ENCODE data around the gene PRRC2A. TPM values are rescaled to one million over a fixed set of nuclear protein-coding genes. Genes with fewer than 3 reads are reported as not detected.

Gene PRRC2A
- total RNA-seq, 1 donor from 2014 or later: 19.7 TPM

Other genes with a start within 250 kb of the PRRC2A start
- 45.1 and 62.3 TPM in 2 replicates for gene MICA, start 217.1 kb upstream of the PRRC2A start, total RNA-seq
- gene MICB, start 122.6 kb upstream of the PRRC2A start, total RNA-seq: 9.0 and 20.7 TPM in 2 replicates
- not detected in 2 replicates for gene MCCD1, start 91.8 kb upstream of the PRRC2A start, total RNA-seq
- 156 and 555 TPM in 2 replicates for gene DDX39B, start 78.7 kb upstream of the PRRC2A start, total RNA-seq
- 1.2 and 5.1 TPM in 2 replicates for gene ATP6V1G2, start 74.1 kb upstream of the PRRC2A start, total RNA-seq
- gene NFKBIL1, start 73.1 kb upstream of the PRRC2A start, total RNA-seq: 19.7 and 32.7 TPM in 2 replicates
- not detected in 2 replicates for gene LTA, start 48.4 kb upstream of the PRRC2A start, total RNA-seq
- gene TNF, start 45.1 kb upstream of the PRRC2A start, total RNA-seq: not detected in 2 replicates
- 0.28 TPM in 1 of 2 replicates, not detected in the other for gene LTB, start 38.3 kb upstream of the PRRC2A start, total RNA-seq
- gene LST1, start 34.4 kb upstream of the PRRC2A start, total RNA-seq: not detected in 2 replicates
- not detected in 2 replicates for gene NCR3, start 27.7 kb upstream of the PRRC2A start, total RNA-seq
- gene AIF1, start 5.5 kb upstream of the PRRC2A start, total RNA-seq: not detected in 2 replicates
- gene BAG6, start 31.9 kb downstream of the PRRC2A start, total RNA-seq: 90.5 and 111 TPM in 2 replicates
- 0.28 and 1.2 TPM in 2 replicates for gene APOM, start 35.2 kb downstream of the PRRC2A start, total RNA-seq
- gene C6orf47, start 40.1 kb downstream of the PRRC2A start, total RNA-seq: 21.9 and 23.4 TPM in 2 replicates
- 14.1 and 22.2 TPM in 2 replicates for gene GPANK1, start 44.3 kb downstream of the PRRC2A start, total RNA-seq
- gene CSNK2B, start 45.4 kb downstream of the PRRC2A start, total RNA-seq: 93.0 and 140 TPM in 2 replicates
- gene LY6G5B, start 49.3 kb downstream of the PRRC2A start, total RNA-seq: 2.0 and 2.3 TPM in 2 replicates
- gene LY6G5C, start 60.4 kb downstream of the PRRC2A start, total RNA-seq: 0.38 and 1.7 TPM in 2 replicates
- gene ABHD16A, start 82.6 kb downstream of the PRRC2A start, total RNA-seq: 47.1 and 56.7 TPM in 2 replicates
- not detected in 2 replicates for gene LY6G6F, start 86.2 kb downstream of the PRRC2A start, total RNA-seq
- not detected in 2 replicates for gene LY6G6D, start 94.6 kb downstream of the PRRC2A start, total RNA-seq
- gene LY6G6C, start 101.0 kb downstream of the PRRC2A start, total RNA-seq: under 0.01 TPM in 1 of 2 replicates, not detected in the other
- 0.28 TPM in 1 of 2 replicates, not detected in the other for gene MPIG6B, start 102.7 kb downstream of the PRRC2A start, total RNA-seq
- 58.1 and 70.5 TPM in 2 replicates for gene DDAH2, start 108.6 kb downstream of the PRRC2A start, total RNA-seq
- 711 and 1,283 TPM in 2 replicates for gene CLIC1, start 115.8 kb downstream of the PRRC2A start, total RNA-seq
- 4.4 and 5.4 TPM in 2 replicates for gene MSH5, start 119.3 kb downstream of the PRRC2A start, total RNA-seq
- 0.19 and 0.85 TPM in 2 replicates for gene SAPCD1, start 141.9 kb downstream of the PRRC2A start, total RNA-seq
- under 0.01 TPM in 1 of 2 replicates, not detected in the other for gene VWA7, start 156.6 kb downstream of the PRRC2A start, total RNA-seq
- gene VARS1, start 175.0 kb downstream of the PRRC2A start, total RNA-seq: 32.4 and 91.3 TPM in 2 replicates
- gene LSM2, start 186.3 kb downstream of the PRRC2A start, total RNA-seq: 18.0 and 46.2 TPM in 2 replicates
- 1.3 and 2.8 TPM in 2 replicates for gene HSPA1L, start 194.6 kb downstream of the PRRC2A start, total RNA-seq
- gene HSPA1A, start 194.8 kb downstream of the PRRC2A start, total RNA-seq: 87.9 and 192 TPM in 2 replicates
- 119 and 235 TPM in 2 replicates for gene HSPA1B, start 207.0 kb downstream of the PRRC2A start, total RNA-seq
- gene NEU1, start 242.1 kb downstream of the PRRC2A start, total RNA-seq: 51.4 and 93.9 TPM in 2 replicates